NCI-H748 (cell line): ENCODE measurements around the gene ITGB4.
A peak's percentile ranks its signal among the peaks of the same experiment; 100 is the strongest.

Experiments used
- DNase-seq: peaks from one replicate; lab custom pipeline; 2025; ENCODE audit not compliant: unreplicated experiment; lab: John Stamatoyannopoulos, UW

Gene ITGB4

DNA sequence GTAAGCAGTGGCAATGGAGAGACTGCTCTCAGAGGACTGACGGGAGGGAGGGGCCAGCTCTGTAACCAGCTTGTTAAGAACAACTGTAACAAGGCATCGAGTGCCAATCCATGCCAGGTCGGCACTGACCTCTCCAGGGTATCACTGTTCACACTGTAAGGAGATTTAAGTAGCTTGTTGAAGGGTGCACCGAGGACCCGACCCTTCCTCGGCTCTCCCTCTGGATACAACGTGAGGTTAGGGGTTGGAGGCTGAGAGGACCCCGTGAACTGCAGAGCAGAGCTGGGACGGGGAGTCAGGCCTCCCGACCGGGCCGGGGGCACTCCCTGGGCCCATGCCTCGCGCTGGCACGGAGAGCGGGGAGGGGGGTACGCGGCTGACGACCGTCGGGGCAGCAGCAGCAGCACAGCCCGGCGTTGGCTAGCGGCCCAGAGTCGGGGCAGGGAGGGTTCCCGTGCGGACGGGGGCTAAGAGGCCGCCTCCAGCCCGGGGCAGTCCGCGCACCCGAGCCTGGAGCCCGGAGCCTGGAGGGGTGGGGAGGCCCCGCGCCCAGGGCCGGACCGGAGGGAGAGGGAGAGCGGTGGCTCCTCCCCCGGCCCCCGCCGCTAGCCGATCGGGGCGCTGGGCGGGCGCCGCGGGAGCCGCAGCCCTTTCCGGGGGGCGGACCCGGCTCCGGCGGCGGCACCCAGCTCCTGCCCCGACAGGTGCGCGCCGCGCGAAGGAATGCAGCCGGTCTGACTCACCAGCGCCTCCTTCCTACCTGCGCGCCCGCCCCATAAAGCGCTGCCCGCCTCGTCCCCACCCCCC lies at the start of gene ITGB4:
Gene ITGB4, plus strand, starts transcription at position 804 of the 807 bp plus-strand sequence. CDS start 3,245 bp downstream, outside the sequence.
- no peak for DNase-seq

DNA sequence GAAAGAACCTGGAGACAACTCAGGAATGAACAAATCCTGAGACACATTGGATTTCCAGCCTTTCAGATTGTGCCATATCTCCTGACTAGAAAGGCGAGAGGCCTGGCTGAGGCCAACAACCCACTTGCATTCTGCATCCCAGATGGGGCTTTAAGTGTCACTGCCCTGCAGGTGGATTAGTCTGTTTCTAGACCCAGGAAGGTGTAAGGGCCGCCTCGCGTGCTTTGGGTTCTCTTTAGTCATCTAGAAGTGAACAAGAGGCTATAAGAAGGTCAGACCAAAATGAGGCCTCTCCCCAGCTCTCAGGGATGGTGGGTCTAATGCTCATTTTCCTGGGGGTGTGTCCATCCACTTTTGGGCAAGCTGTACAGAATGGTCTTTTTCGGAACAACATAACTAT lies 49.2 kb upstream of the ITGB4 start:
- DNase-seq: no peak

DNA sequence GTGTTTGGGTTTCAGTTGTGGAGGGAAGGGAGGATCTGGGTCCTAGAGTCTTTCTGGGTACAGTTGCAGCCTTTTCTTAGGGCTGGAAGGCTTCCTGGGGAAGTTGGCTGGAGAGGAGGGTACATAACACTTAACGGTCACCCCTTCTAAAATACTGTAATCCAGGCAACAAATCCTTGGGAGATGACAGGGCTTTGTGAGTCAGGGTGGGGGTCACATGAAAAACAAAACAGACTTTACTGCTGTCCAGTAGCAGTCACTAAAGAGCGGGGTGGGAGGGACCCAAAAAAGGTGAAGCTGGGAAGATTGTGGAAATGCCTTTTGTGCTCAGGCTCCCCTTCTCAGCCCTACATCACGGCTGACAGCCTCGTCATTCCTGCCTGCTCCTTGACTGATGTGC lies 47.8 kb upstream of the ITGB4 start:
- DNase-seq: no peak

DNA sequence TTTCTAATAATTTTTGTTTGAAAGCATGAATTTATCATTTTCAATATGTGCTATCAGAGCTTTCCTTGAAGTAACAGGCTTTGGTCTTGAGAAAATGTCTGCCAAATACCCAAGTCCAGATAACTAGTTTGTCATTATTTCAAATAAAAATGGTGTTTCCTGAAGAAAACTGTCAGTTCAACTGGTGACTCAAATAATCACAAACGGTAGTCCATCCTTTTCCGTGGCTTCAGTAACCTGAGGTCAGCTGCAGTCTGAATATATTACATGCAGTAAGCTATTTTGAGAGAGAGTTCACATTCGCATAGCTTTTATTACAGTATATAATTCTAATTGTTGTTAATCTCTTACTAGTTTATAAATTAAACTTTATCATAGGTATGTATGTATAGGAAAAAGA lies 44.8 kb upstream of the ITGB4 start:
- no peak for DNase-seq

DNA sequence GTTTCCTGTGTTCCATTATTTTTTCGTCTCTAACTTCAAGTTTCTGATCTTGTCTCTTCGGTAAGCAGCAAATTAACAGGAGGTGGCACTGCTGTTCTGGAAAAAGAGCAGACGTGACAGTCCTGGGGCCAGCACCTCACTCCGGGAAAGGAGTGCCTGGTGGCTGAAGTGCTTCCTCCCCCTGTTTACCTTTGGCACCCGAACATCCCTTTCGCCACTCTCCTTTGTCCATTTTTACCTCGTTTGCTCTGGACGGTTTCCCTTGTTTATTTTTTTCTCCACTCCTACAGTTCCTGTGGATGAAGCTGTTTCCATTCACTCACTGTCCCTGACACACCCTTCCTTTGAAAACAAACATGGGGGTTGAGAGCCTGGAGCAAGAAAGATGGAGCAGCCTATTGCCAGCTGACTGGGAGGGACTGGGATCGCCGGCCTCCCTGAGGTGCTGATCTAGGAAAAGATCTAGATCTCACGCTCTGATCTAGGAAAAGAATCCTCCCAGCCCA lies 41.5 kb upstream of the ITGB4 start:
- DNase-seq: peak; percentile 18

DNA sequence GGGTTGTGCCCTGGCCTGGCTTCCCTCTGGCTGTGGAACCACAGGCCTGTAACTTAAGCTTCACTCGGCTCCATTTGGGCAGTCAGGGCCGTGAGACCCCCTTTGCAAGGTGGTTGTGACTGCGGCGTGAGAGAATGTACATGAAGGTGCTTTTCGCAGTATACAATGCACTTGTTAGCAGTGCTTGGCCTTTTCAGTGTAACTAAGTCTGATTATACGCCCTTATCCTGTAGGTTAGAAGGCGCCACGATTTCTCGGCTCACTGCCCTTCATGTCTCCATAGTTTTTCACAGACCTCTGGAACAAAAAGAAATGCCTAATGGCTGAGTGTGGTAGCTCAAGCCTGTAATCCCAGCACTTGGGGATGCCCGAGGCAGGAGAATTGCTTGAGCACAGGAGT lies 40.8 kb upstream of the ITGB4 start:
- DNase-seq: no peak

DNA sequence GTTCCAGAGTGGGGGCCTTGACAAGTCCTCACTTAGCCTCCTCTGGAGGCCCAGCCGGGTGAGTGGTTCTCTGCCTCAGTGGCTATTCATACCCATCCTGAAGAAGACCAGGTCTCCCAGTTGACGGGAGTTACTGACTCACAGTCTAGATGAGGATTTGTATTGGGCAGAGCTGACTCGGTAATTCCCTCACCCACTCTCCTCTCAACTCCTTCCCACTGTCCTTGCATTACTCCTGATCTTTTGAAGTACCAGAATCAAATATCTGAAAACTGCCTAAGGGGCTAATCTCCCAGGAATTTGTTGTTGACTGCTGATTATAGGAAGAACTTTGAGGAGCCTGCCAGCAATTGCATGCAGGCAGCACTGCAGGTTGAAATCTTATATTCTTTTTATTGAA lies 40.0 kb upstream of the ITGB4 start:
- DNase-seq: no peak

DNA sequence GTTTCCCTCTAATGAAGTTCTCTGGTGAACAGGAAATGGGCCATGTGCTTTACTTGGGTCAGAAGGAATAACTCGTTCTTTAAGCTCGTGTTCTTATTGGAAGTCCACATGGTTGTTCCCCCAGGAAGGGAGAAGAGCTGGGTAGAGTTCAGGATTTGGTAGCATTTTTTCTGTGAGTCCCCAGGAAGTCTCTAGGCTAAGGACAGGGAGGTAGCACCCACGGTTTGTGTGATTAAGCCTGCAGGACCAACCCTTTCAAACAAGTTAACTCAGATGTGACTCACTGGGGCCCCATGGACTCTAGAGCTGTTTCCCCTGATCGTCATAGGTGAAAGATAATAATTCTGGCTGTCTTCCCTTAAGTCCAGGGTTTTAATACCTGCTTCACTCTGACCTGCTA lies 37.7 kb upstream of the ITGB4 start:
- no peak for DNase-seq

DNA sequence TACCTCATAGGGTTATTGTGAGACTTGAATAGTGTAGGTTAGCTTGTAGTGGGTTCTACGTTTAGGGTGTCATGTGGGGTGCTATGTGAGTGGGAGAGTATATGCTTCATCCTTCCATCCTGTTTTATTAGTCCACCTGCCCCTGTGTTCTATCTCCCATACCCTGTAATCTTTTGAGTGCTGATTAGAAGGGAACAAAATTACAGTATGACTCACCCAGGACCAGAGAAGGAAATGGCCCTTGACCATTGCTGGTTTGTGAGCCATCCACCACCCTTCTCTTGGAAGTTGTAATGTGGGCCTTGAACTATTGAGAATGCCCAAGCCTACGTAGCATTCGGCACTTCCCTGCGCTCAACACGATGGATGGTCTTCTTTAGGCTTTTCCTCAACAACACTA lies 37.0 kb upstream of the ITGB4 start:
- DNase-seq: no peak

DNA sequence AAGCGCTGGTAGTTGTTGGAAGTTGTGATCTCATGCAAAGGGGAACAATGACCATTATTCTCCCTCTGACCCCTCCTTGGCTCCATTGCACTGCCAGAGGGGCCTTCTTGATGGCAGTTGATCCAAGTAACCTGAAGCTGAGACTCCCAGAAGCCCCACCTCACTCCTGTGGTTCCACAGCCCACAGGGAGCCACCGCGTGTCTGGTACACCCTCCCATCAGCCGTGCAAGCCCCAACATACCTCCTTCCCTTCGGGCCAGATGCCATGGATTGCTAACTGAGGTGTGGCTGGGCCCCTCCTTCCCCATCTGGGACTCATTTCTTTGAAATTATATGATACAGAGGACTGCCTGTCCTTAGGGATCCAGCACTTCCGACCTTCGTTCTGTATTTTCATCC lies 36.3 kb upstream of the ITGB4 start:
- DNase-seq: no peak

DNA sequence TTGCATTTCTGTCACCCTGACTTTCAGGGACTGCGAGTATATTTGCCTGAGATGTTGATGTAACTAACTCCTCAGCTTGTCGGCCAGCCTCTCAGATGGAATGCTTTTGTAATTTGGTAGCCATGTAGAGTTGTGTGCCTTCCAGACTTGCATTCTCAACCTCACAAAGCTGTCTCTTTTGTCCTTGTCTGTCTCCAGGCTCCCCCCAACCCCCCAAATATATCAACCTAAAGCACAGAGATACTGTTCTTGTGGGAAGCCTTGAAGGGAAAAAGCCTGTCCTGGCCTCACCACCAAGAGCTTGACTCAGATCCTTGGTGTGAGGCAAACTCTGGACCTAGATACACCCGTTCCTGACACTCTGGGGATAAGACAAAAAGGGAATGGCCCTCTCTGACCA lies 35.8 kb upstream of the ITGB4 start:
- no peak for DNase-seq

DNA sequence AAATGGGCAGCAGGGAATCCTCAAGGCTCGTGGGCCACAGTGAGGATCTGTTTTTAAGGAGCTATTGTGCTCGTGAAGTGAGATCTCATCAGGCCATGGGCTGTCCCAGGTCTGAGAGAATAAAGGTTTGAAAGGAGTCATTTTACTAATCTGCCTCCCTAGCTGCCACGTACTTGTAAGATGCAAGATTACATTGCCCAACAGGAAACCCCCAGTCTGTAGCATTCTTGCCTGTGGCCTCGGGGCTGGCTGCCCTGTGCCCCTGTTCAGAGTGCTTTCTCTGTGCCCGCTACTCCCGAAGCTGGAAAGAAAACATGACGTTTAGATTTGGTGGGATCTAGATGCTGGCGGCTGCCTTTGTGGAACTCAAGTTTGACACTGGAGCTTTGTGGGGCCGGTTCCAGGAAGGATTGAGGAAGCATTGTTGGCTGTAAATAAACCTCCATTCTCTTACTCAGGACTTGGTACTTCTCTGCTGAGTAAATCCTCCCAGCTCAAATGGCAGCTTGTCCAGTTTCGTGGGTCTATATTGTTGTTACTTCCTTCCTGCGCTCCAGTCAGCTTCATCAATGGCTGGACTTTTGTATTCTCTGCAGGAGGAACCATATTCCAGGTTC lies 32.9 kb upstream of the ITGB4 start:
- DNase-seq: no peak

DNA sequence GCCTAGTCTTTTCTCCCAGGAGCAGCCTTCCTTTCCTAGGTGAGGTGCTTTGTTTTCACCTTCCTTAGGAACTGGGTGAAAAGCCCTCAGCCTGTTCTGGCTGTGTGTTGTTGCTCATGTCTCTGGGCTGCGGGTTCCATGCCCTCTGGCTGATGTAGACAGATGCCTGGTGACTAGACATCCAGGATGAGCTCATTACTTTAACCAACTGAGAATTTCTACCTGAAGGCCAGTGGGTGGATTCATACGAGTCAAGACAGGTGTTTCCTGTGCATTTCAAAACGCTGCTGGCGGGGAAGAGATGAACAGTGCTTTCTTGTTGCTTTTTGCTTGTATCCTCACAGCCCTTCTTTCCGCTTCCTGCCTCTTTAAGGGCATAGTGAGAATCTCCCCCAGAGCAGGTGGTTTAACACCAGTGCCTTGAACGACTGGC lies 31.8 kb upstream of the ITGB4 start:
- no peak for DNase-seq

DNA sequence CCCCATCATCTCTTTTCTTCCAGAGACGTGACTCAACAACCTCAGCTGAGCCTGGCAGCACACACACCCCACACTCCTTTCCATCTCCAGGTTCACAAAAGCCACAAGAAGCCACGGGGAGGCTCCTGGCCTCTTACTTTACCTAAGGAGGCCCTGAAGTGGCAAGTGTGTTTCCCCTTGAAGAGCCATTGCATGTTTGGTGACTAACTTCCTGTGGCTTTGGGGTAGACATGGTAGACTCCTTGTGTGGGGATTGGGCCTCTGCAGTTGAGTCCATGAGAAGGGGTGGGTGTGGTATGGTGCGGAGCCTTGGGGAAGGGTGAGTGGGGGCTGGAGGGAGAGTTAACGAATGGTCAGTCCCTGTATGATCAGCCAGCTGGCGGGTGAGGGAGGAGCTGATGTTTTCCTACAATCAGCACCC lies 29.9 kb upstream of the ITGB4 start:
- DNase-seq: no peak

DNA sequence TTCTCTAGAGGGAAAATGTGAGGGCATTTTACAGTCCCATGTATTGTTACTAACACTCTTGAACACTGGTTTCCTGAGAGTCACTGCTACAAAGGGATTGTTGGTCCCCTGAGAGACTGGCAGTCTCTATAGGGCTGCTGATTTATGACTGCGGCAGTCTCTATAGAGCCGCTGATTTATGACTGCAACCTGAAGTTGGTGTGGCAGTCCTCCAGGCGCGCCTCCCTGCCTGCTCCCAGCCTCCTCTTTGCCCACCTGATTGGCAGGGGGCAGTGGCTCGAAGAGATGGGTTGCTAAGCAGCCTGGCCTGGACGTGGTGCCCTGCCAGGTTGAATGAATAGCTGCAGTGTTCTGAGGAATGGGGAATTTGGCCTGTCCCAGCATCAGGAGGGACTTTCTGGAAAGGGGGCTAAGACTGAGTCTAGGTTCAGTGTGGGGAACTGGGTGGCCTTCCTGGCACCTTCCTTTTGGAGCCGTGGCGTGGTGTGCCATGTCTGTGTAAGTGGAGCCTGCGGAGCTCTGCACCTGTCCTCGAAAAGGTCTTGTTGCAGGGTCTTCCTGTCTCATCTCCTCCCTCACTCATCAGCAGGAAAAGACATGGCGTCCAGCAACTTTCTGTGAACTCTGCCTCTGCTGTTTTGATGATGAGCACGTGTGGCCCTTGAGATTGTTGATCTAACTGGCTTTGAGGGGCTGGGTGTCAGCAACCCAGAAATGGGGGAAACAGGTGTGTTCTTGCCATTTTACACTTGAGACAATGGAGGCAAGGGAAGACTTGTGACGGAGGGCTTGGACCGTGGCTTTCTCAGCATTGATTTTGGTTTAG lies 29.2 kb upstream of the ITGB4 start:
- DNase-seq: no peak

DNA sequence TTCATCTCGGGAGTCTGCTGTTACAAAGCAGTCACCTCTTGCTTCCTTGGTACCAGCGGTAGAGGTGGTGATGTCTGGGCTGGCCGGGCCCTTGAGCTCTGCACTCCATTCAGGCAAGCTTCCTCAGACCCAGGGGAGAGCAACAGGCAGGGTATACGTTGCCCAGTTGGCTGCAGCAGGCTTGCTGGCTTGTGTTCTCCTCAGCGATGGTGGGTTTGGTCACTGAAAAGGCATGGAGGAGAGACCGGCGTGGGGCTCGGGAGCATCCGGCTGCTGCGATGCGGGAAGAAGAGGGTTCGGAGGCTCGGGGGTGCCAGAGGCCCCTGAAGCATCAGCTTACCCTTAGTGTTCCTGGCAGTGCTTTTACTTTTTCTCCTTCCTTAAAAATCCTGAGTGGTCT lies 28.3 kb upstream of the ITGB4 start:
- DNase-seq: no peak

DNA sequence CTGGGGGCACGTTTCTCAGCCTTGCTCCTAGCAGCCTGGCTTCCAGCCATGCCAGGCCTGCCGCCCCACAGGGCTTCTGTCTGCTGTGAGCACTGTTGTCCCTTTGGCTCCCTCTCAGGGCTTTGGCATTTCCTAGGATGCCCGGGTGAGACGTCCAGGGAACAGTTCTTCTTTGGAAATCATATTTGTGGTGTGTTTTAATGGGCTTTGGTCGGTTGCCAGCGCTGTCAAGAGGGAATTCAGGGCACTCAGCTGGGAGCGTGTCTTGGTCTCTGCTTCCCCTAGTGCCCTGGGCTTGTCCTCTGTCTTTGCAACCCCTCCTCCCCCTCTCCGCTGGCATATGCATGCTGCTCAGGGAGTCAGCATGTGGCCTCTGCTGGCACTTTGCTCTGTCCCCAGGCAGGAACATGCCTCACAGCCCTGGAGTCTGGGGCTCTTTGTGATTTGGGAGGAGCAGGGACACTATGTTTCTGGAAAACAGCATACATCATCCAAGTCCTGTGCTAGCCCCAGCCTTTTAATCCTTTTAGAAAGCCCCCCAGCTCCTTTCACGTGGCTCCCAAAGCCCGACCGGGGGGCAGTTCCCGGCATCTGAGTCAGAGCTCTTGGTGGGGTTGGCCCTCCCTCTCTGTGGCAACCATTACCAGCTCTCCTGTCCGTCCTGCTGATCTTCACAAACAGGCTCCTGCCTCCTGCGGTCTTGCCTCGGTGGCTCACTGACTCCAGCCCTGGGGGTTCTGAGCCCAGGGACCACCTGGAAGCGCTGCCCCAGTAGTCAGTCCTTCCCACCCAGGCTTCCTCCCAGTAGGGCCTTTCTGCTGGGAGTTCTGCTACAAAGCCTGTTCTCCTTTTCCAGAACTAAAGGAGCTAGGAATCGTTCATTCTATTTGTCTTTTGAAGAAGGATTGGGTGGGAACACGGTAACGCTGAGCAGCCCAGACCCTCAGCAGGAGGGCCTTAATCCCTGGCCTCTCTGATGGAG lies 27.5 kb upstream of the ITGB4 start:
- DNase-seq: no peak

DNA sequence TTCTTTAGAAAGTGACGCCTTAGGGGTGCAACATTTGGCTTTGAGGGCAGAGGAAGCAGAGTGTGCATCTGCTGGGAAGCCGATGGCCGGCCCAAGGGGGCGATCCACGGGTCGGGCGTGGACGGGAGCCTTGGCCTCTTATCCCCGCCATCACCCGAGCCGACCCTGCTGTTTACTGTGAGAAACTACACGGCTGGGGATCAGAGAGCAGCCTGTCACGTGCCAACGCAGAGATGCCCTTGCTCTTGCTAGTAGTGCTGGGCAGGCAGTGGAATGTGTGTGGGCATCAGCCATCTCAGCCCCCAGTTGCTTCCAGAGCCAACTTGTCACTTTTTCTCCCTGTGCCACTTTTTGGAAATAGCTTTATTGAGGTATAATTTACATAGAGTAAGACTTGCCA lies 26.7 kb upstream of the ITGB4 start:
- DNase-seq: no peak

DNA sequence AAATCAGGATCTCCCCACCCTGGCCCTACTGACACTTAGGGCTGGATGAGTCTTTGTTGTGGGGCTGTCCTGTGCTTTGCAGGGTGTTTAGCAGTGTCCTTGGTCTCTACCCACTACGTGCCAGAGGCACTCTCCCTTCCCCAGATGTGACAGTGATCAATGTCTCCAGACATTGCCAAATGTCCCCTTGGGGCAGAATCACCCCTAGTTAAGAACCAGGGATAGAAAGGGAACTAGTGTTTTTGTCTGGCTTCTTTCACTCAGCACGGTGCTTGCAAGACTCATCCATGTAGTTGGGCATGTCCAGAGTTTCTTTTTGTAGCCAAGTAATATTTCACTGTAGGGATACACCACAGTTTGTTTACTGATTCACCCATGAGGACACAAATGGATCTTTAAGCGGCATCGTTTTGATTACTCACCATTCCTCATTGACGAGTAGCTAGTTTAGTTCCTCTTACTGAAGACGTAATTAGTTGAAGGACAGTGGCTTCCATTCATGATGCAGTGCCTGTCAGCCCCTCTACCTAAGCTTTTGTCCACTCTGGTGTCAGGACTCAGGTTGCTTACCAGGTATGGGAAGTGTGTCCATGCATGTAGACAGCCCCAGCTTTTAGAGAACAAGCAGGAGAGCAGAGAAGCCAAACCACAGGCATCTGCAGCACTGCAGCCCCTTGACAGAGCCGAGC lies 26.0 kb upstream of the ITGB4 start:
- no peak for DNase-seq

DNA sequence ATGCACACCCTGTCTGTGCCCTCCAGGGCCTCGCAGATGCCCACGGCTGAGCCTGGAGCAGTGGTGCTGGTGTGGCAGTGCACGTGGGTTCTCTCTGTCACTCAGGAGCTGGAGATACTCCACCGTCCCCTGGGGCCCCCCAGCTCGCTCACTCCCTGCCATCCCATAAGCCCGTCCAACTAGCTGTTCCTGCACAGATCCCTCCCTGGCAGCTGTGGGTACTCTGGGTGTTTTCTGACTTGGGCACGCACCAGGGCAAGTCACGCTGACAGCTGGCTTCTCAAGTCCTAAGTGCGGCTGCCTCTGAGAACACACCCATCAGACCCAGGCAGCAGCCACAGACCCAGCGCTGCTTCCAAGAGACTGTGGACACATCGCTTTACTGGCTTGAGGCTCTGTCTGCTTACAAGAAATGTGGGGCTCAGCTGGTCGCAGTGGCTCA lies 25.4 kb upstream of the ITGB4 start:
- DNase-seq: no peak
